Panc1 (cell line): Measurements from ENCODE around the gene IRF9. TPM values are rescaled to one million over a fixed set of nuclear protein-coding genes. Genes with fewer than 3 reads are reported as not detected.

ENCODE experiments used
- ATAC-seq: fragments of 200-7000 bp; cut with Tn5 transposase; 2 replicates; pipeline ENCODE4 v1.9.1; 2020; ENCODE audit warnings: mild to moderate bottlenecking, moderate library complexity
- BruUV-seq: library from RNA; stranded (reverse); fragments of 400-500 nt; replicated peaks from 2 replicates; lab custom pipeline; 2021; lab: Mats Ljungman, UMichigan
- CTCF ChIA-PET: fragments of 300-600 bp; sonication (Branson Sonifier 250); formaldehyde crosslinking; loops from one replicate; lab custom pipeline; 2022; ENCODE audit warnings: antibody characterized with exemption; lab: Charles Lee
- POLR2A ChIA-PET: fragments of 300-600 bp; sonication (Branson Sonifier 250); formaldehyde crosslinking; loops from one replicate; lab custom pipeline; 2022; ENCODE audit warnings: antibody characterized with exemption; lab: Charles Lee
- DNase-seq: peaks from one replicate; pipeline ENCODE4 v3.0.0-alpha.2; 2010; ENCODE audit warnings: low read depth, low spot score
- H3K27ac ChIP-seq: 2 replicates; pipeline ENCODE4 v1.5.1; 2011; ENCODE audit warnings: mild to moderate bottlenecking, low read length, inconsistent platforms
- H3K27me3 ChIP-seq: fragments of 200-500 bp; sonication (Bioruptor generic); 2 replicates; pipeline ENCODE4 v1.6.0; 2014; ENCODE audit warnings: low read length, inconsistent platforms; ENCODE audit not compliant: control insufficient read depth, insufficient read depth
- H3K36me3 ChIP-seq: fragments of 200-500 bp; sonication (Bioruptor generic); 2 replicates; pipeline ENCODE4 v1.5.1; 2014; ENCODE audit warnings: inconsistent platforms, mild to moderate bottlenecking, low read length, moderate library complexity; ENCODE audit not compliant: control insufficient read depth, insufficient read depth
- H3K4me1 ChIP-seq: 2 replicates; pipeline ENCODE4 v1.5.1; 2011; ENCODE audit warnings: inconsistent platforms, mild to moderate bottlenecking, low read length, moderate library complexity; ENCODE audit not compliant: control insufficient read depth, insufficient read depth
- H3K4me3 ChIP-seq, 2 experiments: 2 replicates each; pipeline ENCODE4 v1.5.1; 2011 to 2012; ENCODE audit warnings: low read depth in 2 of 2, low read length in 2 of 2, mild to moderate bottlenecking in 2 of 2, inconsistent platforms in 1 of 2, moderate library complexity in 1 of 2
- H3K9me3 ChIP-seq: fragments of 200-500 bp; sonication (Bioruptor generic); 2 replicates; pipeline ENCODE4 v1.5.1; 2014; ENCODE audit warnings: low read depth, mild to moderate bottlenecking, inconsistent platforms, low read length, moderate library complexity; ENCODE audit not compliant: control insufficient read depth, insufficient read depth
- POLR2AphosphoS5 ChIP-seq: IDR thresholded peaks from 2 replicates; pipeline ENCODE4 v1.6.1; 2012; ENCODE audit warnings: mild to moderate bottlenecking, low read depth, low read length, moderate library complexity
- SIN3A ChIP-seq: IDR thresholded peaks from 2 replicates; pipeline ENCODE4 v1.6.1; 2012; ENCODE audit warnings: low read depth, mild to moderate bottlenecking, low read length, moderate library complexity, borderline replicate concordance; ENCODE audit not compliant: insufficient read depth
- TCF7L2 ChIP-seq: IDR thresholded peaks from 2 replicates; pipeline ENCODE4 v1.6.1; 2011; ENCODE audit warnings: mild to moderate bottlenecking, low read depth, low read length, inconsistent platforms
- in situ Hi-C: cut with HindIII; loops from 2 replicates; pipeline ENCODE4 v1.10.0; 2016; ENCODE audit warnings: low sequenced_read_pairs, low pct_unique_long_range_greater_than_20kb
- intact Hi-C: fragments of 100-400 bp; cut with micrococcal nuclease; formaldehyde crosslinking; loops from one replicate; pipeline ENCODE4 v1.10.0; 2022; ENCODE audit not compliant: unreplicated experiment
- total RNA-seq: library from RNA; stranded (reverse); gene quantifications from one replicate; pipeline ENCODE4 v1.2.1, GENCODE V29; 2021; ENCODE audit not compliant: unreplicated experiment
- TF ChIP-seq, protein P1 (sequence below): fragments of 450-650 bp; IDR thresholded peaks from 2 replicates; pipeline ENCODE4 v1.5.1; 2017; ENCODE audit warnings: mild to moderate bottlenecking
- TF ChIP-seq, protein P2 (sequence below), 2 experiments: IDR thresholded peaks; 2 replicates each; pipeline ENCODE4 v1.6.1; 2011 to 2012; ENCODE audit warnings: low read depth in 2 of 2, control low read depth in 1 of 2, low read length in 1 of 2, mild to moderate bottlenecking in 1 of 2, moderate library complexity in 1 of 2; ENCODE audit not compliant: insufficient read depth in 1 of 2

IRF9 gene
- total RNA-seq, 1 experiment from 2014 or later, result 24.5 TPM

GRCh38 chr14:24195186-24196070 lies 34.4 kb downstream of the IRF9 start, which contains the start of gene TM9SF1:
Gene TM9SF1 (minus strand): TSS chr14:24195441. CDS start chr14:24195019, 422 bp downstream.
- no peaks in the 10 kb centered on the region for H3K27me3 ChIP-seq
- intact Hi-C loops, result no loop called here
- no peak for DNase-seq
- no peak for TF ChIP-seq TCF7L2
- TF ChIP-seq POLR2AphosphoS5, result peak; percentile 34; the same call in 1 of the 2 replicates
- TF ChIP-seq, protein P1, sequence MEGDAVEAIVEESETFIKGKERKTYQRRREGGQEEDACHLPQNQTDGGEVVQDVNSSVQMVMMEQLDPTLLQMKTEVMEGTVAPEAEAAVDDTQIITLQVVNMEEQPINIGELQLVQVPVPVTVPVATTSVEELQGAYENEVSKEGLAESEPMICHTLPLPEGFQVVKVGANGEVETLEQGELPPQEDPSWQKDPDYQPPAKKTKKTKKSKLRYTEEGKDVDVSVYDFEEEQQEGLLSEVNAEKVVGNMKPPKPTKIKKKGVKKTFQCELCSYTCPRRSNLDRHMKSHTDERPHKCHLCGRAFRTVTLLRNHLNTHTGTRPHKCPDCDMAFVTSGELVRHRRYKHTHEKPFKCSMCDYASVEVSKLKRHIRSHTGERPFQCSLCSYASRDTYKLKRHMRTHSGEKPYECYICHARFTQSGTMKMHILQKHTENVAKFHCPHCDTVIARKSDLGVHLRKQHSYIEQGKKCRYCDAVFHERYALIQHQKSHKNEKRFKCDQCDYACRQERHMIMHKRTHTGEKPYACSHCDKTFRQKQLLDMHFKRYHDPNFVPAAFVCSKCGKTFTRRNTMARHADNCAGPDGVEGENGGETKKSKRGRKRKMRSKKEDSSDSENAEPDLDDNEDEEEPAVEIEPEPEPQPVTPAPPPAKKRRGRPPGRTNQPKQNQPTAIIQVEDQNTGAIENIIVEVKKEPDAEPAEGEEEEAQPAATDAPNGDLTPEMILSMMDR, result no peak
- TF ChIP-seq, protein P2, sequence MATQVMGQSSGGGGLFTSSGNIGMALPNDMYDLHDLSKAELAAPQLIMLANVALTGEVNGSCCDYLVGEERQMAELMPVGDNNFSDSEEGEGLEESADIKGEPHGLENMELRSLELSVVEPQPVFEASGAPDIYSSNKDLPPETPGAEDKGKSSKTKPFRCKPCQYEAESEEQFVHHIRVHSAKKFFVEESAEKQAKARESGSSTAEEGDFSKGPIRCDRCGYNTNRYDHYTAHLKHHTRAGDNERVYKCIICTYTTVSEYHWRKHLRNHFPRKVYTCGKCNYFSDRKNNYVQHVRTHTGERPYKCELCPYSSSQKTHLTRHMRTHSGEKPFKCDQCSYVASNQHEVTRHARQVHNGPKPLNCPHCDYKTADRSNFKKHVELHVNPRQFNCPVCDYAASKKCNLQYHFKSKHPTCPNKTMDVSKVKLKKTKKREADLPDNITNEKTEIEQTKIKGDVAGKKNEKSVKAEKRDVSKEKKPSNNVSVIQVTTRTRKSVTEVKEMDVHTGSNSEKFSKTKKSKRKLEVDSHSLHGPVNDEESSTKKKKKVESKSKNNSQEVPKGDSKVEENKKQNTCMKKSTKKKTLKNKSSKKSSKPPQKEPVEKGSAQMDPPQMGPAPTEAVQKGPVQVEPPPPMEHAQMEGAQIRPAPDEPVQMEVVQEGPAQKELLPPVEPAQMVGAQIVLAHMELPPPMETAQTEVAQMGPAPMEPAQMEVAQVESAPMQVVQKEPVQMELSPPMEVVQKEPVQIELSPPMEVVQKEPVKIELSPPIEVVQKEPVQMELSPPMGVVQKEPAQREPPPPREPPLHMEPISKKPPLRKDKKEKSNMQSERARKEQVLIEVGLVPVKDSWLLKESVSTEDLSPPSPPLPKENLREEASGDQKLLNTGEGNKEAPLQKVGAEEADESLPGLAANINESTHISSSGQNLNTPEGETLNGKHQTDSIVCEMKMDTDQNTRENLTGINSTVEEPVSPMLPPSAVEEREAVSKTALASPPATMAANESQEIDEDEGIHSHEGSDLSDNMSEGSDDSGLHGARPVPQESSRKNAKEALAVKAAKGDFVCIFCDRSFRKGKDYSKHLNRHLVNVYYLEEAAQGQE (IDR thresholded peaks at IDR 0.05; ENCODE audit: insufficient read depth in 1 of 2, low read depth in 2 of 2, low read length in 1 of 2), result no peak
- no TSS peak for BruUV-seq
- peaks cover 2% of the 10 kb centered on the region for H3K4me1 ChIP-seq
- peak; percentile 95 for ATAC-seq
- peak within 1 kb of the TSS; percentile 68 to 73 for H3K4me3 ChIP-seq
- in situ Hi-C loops, result no loop called here
- ChIA-PET POLR2A (no interaction called here), CTCF (no interaction called here)
- H3K36me3 ChIP-seq, result peaks cover 4% of the 10 kb centered on the region
- no peaks in the 10 kb centered on the region for H3K9me3 ChIP-seq
- H3K27ac ChIP-seq, result peak within 1 kb of the TSS; percentile 92

- Histone ChIP-seq H3K9me3 (no peaks in the 10 kb centered on the region), H3K4me1 (peaks cover 2% of the 10 kb centered on the region), H3K4me3 (peak overlapping the region; percentile 68 to 73), H3K27me3 (no peaks in the 10 kb centered on the region), H3K27ac (peak overlapping the region; percentile 92), H3K36me3 (peaks cover 4% of the 10 kb centered on the region)
- no peak for TF ChIP-seq TCF7L2
- TF ChIP-seq, protein P2 (IDR thresholded peaks at IDR 0.05; ENCODE audit: insufficient read depth in 1 of 2, low read depth in 2 of 2, low read length in 1 of 2), result no peak
- no peak for TF ChIP-seq POLR2AphosphoS5
- TF ChIP-seq, protein P1, result no peak
- TF ChIP-seq SIN3A, result no peak
- ATAC-seq, result peak; percentile 51
- TSS peak; percentile 91 for BruUV-seq
- in situ Hi-C loops, result no loop called here
- ChIA-PET CTCF (no interaction called here), POLR2A (no interaction called here)
- intact Hi-C loops, result no loop called here
- no peak for DNase-seq
Observed at GRCh38 chr14:24196071-24197055, 35.3 kb downstream of the IRF9 start.
